ENCODE data around the gene HERC2.
"Not testable (repeated sequence)": the region's sequence is repeated elsewhere in the genome, so short reads cannot be mapped to it uniquely, and the experiment has no call there.

HERC2 gene

DNA sequence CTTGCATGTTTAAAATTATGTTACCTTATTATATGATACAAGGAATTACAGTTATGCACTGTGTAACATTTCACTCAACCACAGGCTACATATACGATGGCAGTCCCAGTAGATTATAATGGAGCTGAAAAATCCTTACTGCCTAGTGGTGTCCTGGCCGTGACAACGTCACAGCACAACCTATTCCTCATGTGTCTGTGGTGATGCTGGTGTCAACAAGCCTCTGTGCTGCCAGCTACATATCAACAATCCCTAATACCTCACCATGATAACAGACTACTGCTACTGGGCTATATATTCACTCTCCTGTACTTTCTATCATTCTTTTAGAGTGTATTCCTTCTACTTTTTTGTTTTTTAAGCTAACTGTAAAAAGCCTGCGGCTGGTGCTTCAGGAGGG lies 142.7 kb downstream of the HERC2 start:
- no peak for DNase-seq (ENCODE audit: low read depth)

GRCh38 chr15:28178727-28179126 lies 143.3 kb downstream of the HERC2 start:
- no peak for DNase-seq (ENCODE audit: low read depth)

DNA sequence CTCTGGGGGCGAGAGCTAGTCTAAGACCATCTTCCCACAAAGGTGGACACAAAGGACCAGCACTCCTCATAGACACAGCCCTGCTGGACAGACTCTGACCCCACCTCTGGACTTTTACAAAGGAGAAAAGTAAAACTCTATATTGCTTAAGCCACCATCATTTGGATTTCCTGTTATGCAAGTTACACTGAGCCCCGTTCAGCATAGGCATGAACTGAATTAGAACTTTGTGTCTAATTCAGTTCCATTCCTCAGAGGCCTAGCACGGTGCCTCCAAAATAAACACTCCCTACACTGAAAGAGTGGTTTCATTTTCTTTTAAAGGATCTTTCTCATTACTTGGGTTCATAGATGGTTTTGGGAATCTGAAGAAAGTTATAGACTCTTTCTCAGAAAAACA lies 143.7 kb downstream of the HERC2 start:
- DNase-seq (ENCODE audit: low read depth): no peak

- DNase-seq (ENCODE audit: low read depth): no peak
These were observed 152.6 kb downstream of the HERC2 start for GRCh38 chr15:28169366-28169765.

DNA sequence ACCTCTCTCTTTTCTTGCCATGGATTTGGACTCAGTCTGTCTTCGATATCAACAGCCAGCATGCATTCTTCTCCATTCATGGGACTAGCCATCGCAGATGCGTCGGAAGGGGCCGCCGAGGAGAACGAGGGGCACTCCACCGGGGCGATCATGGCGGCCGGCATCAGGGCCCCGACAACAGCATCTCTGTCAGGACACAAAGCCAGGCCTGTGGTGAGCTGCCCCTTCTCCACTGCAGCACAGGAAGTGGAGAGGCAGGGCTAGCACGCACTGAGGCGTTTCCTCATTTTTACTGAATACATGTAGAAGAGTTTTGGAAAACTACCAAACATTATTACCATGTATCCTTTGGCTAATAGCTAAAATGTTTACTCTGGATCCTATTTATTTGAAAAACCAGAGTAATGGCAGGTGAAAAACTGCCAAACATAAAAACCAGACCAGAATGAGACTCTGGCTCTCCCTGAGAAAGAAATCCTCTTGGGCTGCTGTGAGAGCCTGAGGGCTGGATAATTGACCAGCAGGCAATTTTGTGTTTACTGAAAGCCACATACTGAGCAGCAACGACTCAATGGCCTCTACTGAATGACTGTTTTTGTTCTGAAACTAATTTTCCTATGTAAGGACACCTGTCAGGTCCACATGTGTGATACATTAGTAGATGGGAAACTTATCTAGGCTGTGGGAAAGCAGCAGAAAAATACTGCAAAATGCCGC lies 153.4 kb downstream of the HERC2 start:
- not testable (repeated sequence) for DNase-seq (ENCODE audit: low read depth)

GRCh38 chr15:28167042-28167441 lies 154.9 kb downstream of the HERC2 start:
- DNase-seq (ENCODE audit: low read depth): no peak

GRCh38 chr15:28165791-28166190 lies 156.2 kb downstream of the HERC2 start:
- DNase-seq (ENCODE audit: low read depth): no peak

DNA sequence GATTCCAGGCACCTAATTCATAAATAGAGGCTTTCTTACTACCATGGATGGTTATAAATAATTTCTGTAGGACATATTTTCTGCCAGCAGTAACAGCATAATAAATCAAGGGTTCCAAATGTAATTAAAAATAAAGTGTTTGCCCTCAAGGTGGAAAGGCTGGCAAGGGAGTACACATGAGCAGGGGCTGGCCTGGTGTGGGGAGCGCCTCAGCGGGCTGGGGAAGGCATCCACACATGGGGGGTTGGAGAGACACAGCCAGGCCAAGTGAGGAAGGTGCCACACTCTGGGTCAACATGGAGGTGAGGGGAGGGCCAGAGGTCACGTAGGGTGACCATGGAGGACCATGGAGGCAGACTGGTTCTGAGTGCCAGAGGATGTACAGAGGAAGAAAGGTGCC lies 157.1 kb downstream of the HERC2 start:
- no peak for DNase-seq (ENCODE audit: low read depth)

DNA sequence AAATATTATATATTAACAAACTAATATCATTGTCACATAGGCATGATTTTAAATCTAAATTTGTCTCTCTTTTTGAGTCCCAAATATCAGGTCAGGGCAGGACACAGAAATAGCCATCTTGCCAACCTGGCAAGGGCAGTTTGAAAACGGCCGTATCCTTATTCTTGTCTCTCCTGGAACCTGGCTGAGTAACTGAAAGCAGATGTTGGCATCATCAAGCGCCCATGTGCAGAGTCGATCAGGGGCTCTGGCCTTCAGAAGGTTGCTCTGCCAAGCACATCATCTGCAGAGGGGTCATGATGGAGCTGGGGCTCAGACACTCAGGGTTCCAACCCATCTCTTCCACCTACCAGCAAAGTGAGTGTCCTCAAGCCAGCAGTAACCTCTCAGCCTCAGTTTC lies 167.7 kb downstream of the HERC2 start:
- DNase-seq (ENCODE audit: low read depth): no peak

DNA sequence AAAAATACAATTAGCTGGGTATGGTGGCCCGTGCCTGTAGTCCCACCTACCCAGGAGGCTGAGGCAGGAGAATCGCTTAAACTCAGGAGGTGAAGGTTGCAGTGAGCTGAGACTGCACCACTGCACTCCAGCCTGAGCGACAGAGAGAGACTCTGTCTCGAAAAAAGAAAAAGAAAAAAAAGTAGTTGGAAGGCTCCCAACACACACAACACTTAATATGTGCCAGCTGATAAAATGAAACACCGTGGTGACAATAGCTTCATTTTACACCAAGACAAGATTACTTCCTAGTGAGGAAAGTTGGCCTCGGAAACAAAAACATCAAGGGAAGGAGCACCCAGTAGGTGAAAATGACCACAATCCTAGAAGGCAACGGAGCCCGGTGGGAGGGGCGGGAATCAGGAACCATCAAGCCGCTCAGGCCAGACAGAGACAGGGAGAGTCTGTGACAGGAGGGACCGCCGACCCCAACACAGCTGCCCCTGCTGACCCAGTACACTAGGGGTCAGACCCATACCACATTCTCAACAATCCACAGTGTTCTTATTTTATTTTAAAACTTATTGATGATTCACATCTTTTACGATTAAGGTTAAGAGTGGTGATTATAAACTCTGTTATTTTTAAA lies 168.4 kb downstream of the HERC2 start:
- DNase-seq (ENCODE audit: low read depth): no peak

- not testable (repeated sequence) for DNase-seq (ENCODE audit: low read depth)
These were observed 169.4 kb downstream of the HERC2 start for GRCh38 chr15:28152538-28152923.

GRCh38 chr15:28151864-28152537 lies 170.0 kb downstream of the HERC2 start:
- not testable (repeated sequence) for DNase-seq (ENCODE audit: low read depth)

GRCh38 chr15:28147801-28148200 lies 174.2 kb downstream of the HERC2 start:
- no peak for DNase-seq (ENCODE audit: low read depth)

- DNase-seq (ENCODE audit: low read depth): not testable (repeated sequence)
These were observed 176.6 kb downstream of the HERC2 start for GRCh38 chr15:28145419-28145818.

DNA sequence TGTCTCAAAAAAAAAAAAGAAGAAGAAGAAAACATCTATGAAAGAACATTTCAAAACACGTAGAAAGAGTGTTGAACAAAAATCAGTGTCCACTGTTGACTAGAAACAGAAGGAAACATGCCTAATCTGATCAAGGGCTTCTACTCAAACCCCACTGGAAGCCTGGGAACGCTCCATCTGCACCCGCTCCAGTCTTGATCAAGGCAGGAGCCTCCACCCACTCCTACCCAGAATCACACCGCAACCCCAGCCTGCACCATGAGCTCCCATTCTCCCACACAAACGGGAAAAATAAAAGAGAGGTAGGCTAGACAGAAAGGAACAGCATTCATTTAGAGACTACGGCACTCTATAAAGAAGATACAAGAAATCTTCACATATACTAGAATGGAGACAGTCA lies 181.9 kb downstream of the HERC2 start:
- DNase-seq (ENCODE audit: low read depth): no peak

DNA sequence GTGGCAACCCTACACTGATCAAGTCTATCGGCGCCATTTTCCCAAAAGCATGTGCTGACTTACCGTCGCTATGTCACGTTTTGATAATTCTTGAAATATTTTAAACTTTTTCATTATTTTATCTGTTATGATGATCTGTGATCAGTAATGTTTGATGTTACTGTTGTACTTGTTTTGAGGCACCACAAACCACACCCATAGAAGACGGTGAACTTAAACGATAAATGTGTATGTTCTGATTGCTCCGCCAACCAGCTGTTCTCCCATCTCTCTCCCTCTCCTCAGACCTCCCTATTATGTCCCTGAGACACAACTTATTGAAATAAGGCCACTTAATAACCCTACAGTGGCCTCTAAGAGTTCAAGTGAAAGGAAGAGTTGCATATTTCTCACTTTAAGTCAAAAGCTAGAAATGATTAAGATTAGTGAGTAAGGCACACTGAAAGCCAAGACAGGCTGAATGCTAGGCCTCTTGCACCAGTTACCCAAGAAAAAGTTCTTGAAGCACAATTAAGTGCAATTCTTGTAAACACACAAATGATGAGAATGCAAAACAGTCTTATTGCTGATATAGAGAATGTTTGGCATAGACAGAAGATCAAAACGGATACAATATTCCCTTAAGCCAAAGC lies 184.5 kb downstream of the HERC2 start:
- not testable (repeated sequence) for DNase-seq (ENCODE audit: low read depth)

DNA sequence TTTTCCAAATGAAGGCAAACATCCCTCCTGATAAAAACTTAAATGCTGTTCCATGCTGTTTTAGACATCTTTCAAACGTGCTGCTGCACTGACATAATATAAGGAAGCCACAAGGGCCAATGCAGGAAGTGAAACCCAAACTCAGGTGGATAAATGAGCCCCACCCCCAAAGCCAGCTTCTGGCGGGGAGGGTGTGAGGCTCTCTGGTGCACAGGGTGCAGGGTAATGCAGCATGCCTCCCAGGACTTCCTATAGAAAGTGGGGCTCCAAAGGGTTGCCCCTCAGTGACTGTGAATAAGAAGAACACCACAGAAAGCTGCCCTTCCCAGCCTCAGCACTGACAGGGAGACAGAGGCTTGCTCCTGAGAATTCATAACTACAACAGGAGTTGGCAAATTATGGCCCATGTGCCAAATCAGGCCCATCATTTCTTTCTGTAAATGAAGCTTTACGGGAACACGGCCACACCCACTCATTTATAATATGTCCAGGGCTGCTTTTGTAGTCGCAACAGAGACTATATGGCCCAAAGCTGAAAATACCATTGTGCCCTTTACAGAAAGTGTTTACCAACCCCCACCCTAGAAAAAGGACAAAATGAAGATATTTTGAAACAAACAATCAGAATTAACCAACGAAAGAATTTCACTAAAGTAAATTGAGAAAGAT lies 185.6 kb downstream of the HERC2 start:
- DNase-seq (ENCODE audit: low read depth): not testable (repeated sequence)

DNA sequence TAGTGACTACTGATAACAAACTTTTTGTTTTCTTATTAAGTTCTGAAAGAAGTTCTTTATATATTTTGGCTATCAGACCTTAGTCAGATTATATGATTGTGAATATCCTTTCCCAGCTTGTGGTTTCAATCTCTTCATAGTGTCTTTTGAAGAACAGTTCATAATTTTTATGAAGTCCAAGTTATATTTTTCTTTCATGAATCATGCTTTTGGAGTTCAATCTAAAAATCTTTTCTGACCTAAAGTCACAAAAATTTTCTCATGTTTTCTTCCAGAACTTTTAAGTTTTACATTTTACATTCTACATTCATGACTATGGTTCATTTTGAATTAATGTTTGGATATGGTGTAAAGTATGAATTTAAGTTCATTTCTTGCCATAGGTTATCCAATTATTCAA lies 188.7 kb downstream of the HERC2 start:
- no peak for DNase-seq (ENCODE audit: low read depth)

DNA sequence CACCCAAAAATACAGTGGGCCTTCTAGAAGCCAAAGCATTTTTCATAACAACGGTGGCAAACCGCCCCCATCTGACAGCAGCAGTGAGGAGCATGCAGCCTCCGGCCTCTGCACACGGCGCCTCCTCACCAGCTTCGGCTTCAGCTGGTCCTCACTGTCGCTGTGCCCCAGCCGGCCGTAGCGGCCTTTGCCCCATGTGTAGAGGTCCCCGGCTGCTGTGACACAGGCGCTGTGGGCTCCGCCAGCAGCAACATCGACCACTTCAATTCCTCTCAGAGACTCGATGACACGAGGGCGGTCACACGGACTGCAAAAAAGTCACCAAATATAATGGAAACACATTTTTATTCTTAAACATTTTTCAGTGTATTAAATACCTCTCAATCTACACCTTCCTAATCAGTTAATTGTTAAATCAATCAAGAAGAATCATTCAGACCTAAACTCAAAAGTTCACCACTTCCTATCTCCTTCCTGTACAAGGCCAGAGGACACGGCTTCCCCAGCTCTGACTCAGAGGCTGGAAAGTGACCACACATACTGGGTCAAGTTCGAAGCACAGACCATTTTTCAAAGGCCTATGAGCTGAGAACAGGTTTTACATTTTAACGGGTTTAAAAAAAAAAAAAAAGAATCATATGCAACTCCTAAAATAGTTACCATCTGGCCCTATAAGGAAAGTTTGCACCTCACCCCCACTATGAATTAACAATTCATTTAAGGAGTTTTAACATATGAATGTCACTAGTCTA lies 189.3 kb downstream of the HERC2 start:
- DNase-seq (ENCODE audit: low read depth): no peak

DNA sequence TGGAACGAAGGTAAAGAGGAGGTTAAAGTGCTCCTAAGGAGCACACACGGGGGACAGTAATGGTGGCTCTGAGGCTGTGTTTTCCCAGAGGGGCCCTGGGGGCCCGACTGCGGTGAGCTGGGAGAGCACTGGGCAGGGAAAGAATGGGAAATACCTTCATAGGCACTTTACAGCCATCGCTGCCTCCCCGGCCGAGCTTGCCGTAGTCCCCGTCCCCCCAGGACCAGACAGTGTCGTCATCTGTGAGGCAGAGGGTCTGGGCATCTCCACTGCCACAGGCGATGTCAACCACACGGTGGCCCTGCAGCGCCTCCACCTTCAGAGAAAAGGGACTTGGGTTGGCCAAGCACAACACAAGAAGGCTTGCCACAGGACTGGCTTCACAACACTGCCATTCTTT lies 190.0 kb downstream of the HERC2 start:
- no peak for DNase-seq (ENCODE audit: low read depth)

DNA sequence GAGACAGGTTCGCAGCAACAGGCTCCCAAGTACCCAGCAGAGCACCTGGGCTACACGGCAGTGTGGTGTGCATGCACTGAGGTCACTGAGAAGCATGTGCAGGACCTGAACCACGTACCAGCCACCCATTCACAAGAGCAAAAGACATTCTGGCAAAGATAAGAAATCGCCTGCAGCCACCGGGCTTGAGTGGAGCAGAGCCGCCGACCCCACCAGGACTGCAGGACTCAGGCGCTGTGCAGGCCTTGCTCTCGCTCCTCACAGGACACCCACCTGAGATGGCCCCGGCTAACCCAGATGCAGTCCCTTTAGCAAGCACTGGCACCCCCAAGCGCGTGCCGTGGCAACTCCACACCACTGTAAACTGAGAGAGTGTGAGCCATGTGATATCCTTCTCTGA lies 190.6 kb downstream of the HERC2 start:
- DNase-seq (ENCODE audit: low read depth): no peak

GRCh38 chr15:28130651-28131050 lies 191.3 kb downstream of the HERC2 start:
- no peak for DNase-seq (ENCODE audit: low read depth)

Data from activated T-cell treated with anti-CD3 and anti-CD28 coated beads for 48 hours (primary cell).